ENCODE measurements around the gene TMEM192.

Gene TMEM192

DNA sequence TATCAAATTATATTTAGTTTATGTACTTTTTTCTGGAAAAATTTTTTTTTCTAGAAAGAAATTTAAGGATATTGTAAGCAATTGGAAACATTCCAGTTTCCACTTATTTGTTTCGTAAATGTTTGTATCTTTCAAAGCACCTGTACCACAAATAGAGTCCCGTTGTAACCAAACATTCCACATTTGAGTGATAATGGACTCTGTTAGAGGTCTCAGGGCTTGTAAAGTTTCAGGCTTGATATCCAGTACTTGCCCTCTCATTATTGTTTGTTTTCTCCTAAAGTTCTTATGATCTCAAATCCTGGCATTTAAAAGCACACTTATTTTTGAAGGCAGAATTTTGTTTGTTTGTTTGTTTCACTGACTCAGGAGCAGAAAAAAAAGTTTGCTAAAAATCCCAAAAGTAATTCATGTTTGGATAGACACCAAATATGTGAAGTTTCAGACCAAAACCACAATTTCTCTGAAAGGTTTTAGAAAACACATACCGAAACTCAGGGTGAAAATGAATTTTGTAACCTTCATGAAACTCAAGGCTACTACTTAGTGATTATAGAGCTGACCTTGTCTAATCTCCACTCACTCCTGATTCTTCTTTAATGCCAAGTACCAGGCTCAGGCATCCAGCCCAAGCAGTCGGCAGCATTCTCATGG is 5.7 kb upstream of the TMEM192 start:
- Histone ChIP-seq H4K20me1 (ENCODE audit: control insufficient read depth, insufficient read depth, low read depth, low read length) (no peaks in the 10 kb centered on the region), H3K9me3 (ENCODE audit: control insufficient read depth, insufficient read depth, low read length) (no peaks in the 10 kb centered on the region), H3K36me3 (ENCODE audit: control insufficient read depth, low read length) (no peaks in the 10 kb centered on the region), H3K27ac (ENCODE audit: low read depth, low read length) (no peak overlapping the region), H3K4me1 (ENCODE audit: control insufficient read depth, low read length) (peaks cover 2% of the 10 kb centered on the region; the same call in 1 of the 2 replicates), H3K27me3 (ENCODE audit: control insufficient read depth, low read length) (peaks cover 12% of the 10 kb centered on the region), H3F3A (ENCODE audit: control insufficient read depth, insufficient read depth) (no peaks in the 10 kb centered on the region), H3K9me2 (replicated peaks; ENCODE audit: control insufficient read depth, low read length) (no peaks in the 10 kb centered on the region), H3K4me3 (ENCODE audit: low read length) (no peak overlapping the region), H3K4me2 (ENCODE audit: low read length) (no peak overlapping the region), H3K79me2 (ENCODE audit: control insufficient read depth, low read length) (no peaks in the 10 kb centered on the region)
- TF ChIP-seq, protein P1, sequence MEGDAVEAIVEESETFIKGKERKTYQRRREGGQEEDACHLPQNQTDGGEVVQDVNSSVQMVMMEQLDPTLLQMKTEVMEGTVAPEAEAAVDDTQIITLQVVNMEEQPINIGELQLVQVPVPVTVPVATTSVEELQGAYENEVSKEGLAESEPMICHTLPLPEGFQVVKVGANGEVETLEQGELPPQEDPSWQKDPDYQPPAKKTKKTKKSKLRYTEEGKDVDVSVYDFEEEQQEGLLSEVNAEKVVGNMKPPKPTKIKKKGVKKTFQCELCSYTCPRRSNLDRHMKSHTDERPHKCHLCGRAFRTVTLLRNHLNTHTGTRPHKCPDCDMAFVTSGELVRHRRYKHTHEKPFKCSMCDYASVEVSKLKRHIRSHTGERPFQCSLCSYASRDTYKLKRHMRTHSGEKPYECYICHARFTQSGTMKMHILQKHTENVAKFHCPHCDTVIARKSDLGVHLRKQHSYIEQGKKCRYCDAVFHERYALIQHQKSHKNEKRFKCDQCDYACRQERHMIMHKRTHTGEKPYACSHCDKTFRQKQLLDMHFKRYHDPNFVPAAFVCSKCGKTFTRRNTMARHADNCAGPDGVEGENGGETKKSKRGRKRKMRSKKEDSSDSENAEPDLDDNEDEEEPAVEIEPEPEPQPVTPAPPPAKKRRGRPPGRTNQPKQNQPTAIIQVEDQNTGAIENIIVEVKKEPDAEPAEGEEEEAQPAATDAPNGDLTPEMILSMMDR (IDR thresholded peaks at IDR 0.05; ENCODE audit: low read depth, low read length, poor library complexity, severe bottlenecking), result no peak
- TF ChIP-seq EZH2phosphoT487 (IDR thresholded peaks at IDR 0.05; ENCODE audit: borderline replicate concordance, low read length), result no peak

DNA sequence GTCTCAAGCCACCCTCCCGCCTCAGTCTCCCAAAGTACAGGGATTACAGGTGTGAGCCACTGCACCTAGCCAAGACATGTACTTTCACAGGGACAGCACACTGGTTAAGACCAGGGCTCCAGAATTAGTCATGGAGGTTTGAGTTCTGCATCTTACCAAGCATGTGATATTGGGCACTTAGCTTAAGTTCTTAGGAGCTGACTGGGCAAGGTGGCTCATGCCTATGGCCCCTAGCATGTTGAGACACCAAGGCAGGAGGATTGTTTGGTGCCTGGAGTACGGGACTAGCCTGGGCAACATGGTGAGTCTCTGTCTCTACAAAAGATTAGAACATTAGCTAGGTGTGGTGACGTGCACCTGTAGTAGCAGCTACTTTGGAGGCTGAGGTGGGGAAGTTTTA is 2.6 kb upstream of the TMEM192 start:
- no peak overlapping the region for H3K4me3 ChIP-seq (ENCODE audit: low read length)
- no peak overlapping the region for H3K27ac ChIP-seq (ENCODE audit: low read depth, low read length)
- H4K20me1 ChIP-seq (ENCODE audit: control insufficient read depth, insufficient read depth, low read depth, low read length), result no peaks in the 10 kb centered on the region
- H3K4me2 ChIP-seq (ENCODE audit: low read length), result no peak overlapping the region
- TF ChIP-seq, protein P1 (IDR thresholded peaks at IDR 0.05; ENCODE audit: low read depth, low read length, poor library complexity, severe bottlenecking), result no peak
- TF ChIP-seq EZH2phosphoT487 (IDR thresholded peaks at IDR 0.05; ENCODE audit: borderline replicate concordance, low read length), result no peak
- peaks cover 12% of the 10 kb centered on the region for H3K27me3 ChIP-seq (ENCODE audit: control insufficient read depth, low read length)
- H3F3A ChIP-seq (ENCODE audit: control insufficient read depth, insufficient read depth), result no peaks in the 10 kb centered on the region
- H3K4me1 ChIP-seq (ENCODE audit: control insufficient read depth, low read length), result peaks cover 10% of the 10 kb centered on the region
- H3K9me3 ChIP-seq (ENCODE audit: control insufficient read depth, insufficient read depth, low read length), result no peaks in the 10 kb centered on the region
- peaks cover 17% of the 10 kb centered on the region for H3K79me2 ChIP-seq (ENCODE audit: control insufficient read depth, low read length)
- peaks cover under 1% of the 10 kb centered on the region; the same call in 1 of the 2 replicates for H3K36me3 ChIP-seq (ENCODE audit: control insufficient read depth, low read length)
- H3K9me2 ChIP-seq (replicated peaks; ENCODE audit: control insufficient read depth, low read length), result no peaks in the 10 kb centered on the region

DNA sequence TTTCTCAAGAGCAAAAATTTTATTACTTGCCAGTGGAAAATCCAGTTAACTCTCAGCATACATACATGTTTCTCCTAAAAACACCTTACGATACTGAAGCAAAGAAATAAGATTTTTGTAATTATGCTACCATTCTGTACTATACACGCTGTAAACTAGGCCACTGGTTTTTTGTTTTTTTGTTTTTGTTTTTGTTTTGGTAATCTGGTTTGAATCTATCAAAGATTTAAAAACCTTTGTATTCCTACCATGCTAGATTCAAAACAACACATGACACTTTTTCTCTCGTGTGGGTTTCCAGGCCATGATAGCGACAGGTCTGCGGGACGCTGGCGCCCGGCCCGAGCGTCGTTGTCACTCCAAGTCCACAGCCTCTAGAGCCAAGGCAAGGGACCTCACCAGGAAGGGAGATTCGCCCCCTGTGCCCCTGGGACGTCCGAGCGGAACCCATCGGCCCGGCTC is 723 bp downstream of the TMEM192 start:
- Histone ChIP-seq H3K9me2 (replicated peaks; ENCODE audit: control insufficient read depth, low read length) (no peaks in the 10 kb centered on the region), H3F3A (ENCODE audit: control insufficient read depth, insufficient read depth) (no peaks in the 10 kb centered on the region), H3K4me1 (ENCODE audit: control insufficient read depth, low read length) (peaks cover 10% of the 10 kb centered on the region), H3K27me3 (ENCODE audit: control insufficient read depth, low read length) (peaks cover 7% of the 10 kb centered on the region), H3K9me3 (ENCODE audit: control insufficient read depth, insufficient read depth, low read length) (no peaks in the 10 kb centered on the region), H3K27ac (ENCODE audit: low read depth, low read length) (peak overlapping the region; percentile 31; the same call in 1 of the 2 replicates), H3K4me2 (ENCODE audit: low read length) (peak overlapping the region; percentile 86), H3K4me3 (ENCODE audit: low read length) (peak overlapping the region; percentile 86), H4K20me1 (ENCODE audit: control insufficient read depth, insufficient read depth, low read depth, low read length) (no peaks in the 10 kb centered on the region), H3K79me2 (ENCODE audit: control insufficient read depth, low read length) (peaks cover 30% of the 10 kb centered on the region), H3K36me3 (ENCODE audit: control insufficient read depth, low read length) (peaks cover 11% of the 10 kb centered on the region; the same call in 1 of the 2 replicates)
- TF ChIP-seq, protein P1 (IDR thresholded peaks at IDR 0.05; ENCODE audit: low read depth, low read length, poor library complexity, severe bottlenecking), result no peak
- no peak for TF ChIP-seq EZH2phosphoT487 (IDR thresholded peaks at IDR 0.05; ENCODE audit: borderline replicate concordance, low read length)
